HG03521 (cell line): ENCODE results near the gene DNAJC4.

ENCODE experiments used
- ATAC-seq: cut with Tn5 transposase; IDR thresholded peaks from one replicate; pipeline ENCODE4 v1.9.1; 2021; ENCODE audit warnings: mild to moderate bottlenecking, moderate library complexity; ENCODE audit not compliant: unreplicated experiment

The DNAJC4 gene

GRCh38 chr11:64243236-64243854, 13.0 kb downstream of the DNAJC4 start:
- ATAC-seq = no peak

- ATAC-seq = no peak
These were observed 13.8 kb downstream of the DNAJC4 start for GRCh38 chr11:64244107-64244506.

GRCh38 chr11:64244966-64245365, 14.6 kb downstream of the DNAJC4 start:
- no peak for ATAC-seq

- ATAC-seq = no peak
These were observed 15.1 kb downstream of the DNAJC4 start for GRCh38 chr11:64245401-64245796.

GRCh38 chr11:64245797-64246620, 15.7 kb downstream of the DNAJC4 start:
- no peak for ATAC-seq

GRCh38 chr11:64246621-64246870, 16.2 kb downstream of the DNAJC4 start:
- peak; percentile 17 for ATAC-seq

GRCh38 chr11:64246871-64247728, 16.8 kb downstream of the DNAJC4 start, which contains the start of gene PPP1R14B:
PPP1R14B (minus strand) TSS chr11:64246943; CDS start chr11:64246673, 270 bp downstream.
- ATAC-seq = peak; percentile 34

GRCh38 chr11:64247729-64248531, 17.6 kb downstream of the DNAJC4 start:
- no peak for ATAC-seq

- ATAC-seq = no peak
These were observed 18.2 kb downstream of the DNAJC4 start for GRCh38 chr11:64248578-64248977.

- ATAC-seq = no peak
These were observed 18.7 kb downstream of the DNAJC4 start for GRCh38 chr11:64249038-64249437.

- no peak for ATAC-seq
These were observed 19.4 kb downstream of the DNAJC4 start for GRCh38 chr11:64249563-64250414.

GRCh38 chr11:64250415-64251015, 20.2 kb downstream of the DNAJC4 start:
- ATAC-seq = no peak

- ATAC-seq = peak; percentile 42
These were observed 20.8 kb downstream of the DNAJC4 start, which contains the start of gene PLCB3 for GRCh38 chr11:64251016-64251752. PLCB3 (plus strand) TSS chr11:64251530; CDS start chr11:64251650, 120 bp downstream.

- ATAC-seq = no peak
These were observed 21.3 kb downstream of the DNAJC4 start for GRCh38 chr11:64251753-64252002.

GRCh38 chr11:64252003-64252872, 21.9 kb downstream of the DNAJC4 start:
- ATAC-seq = no peak

- ATAC-seq = no peak
These were observed 22.7 kb downstream of the DNAJC4 start for GRCh38 chr11:64253043-64253442.

- ATAC-seq = no peak
These were observed 23.1 kb downstream of the DNAJC4 start for GRCh38 chr11:64253481-64253880.

GRCh38 chr11:64254326-64254725, 24.0 kb downstream of the DNAJC4 start:
- ATAC-seq = no peak
